ENCODE data around the gene PSMB11.

The PSMB11 gene

DNA sequence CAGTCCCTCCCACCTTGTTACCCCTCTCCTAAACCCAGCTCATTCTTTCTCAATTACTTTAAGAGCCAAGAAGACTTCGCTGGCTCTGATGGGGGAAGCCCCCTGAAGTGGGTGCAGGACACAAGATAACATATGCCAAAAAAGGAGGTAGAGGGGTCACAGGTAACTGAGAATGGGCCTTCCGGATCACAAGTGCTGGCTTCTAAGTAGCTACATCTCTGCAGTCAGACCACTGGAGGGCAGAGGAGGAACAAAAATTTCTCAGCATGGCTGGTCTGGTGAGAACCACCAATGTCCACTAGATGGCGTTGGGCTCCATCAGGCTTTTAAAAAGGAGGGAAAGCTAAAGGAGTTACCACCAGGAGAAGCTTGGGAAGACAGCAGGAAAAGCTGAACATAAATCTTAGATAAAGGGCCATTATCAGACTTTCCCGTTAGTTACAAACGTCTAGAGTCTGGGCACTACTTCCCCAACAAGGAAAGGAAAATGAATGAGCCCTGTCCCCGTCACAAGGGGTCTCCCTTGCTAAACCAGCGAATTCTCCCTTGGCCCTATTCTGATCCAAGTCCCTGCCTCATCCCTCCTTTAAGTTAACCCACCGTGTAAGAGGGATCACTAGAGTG, 26.9 kb downstream of the PSMB11 start:
- no peak for TF ChIP-seq GATA2 (IDR thresholded peaks at IDR 0.05; ENCODE audit: low read depth, low read length)
- no peak for TF ChIP-seq GATA3 (IDR thresholded peaks at IDR 0.05; ENCODE audit: low read depth, low read length)

DNA sequence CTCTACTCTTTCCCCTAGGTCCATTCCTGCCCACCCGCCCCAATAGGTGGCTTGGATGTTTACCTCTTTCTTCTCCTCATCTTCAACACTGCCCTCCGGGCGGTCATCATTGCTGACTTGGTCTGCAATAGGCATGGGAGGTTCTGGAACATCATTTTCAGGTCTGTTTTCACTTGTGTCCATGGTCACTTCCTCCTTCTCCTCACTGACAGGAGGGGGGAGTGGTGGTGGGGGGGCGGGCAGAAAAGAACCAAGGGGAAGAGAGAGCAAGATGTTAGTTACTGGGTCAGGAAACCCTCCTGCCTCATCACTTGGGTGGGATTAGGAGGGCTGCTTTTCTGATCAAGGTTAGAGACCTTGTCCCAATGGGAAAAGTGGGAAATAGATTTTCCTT, 27.4 kb downstream of the PSMB11 start:
- no peak for TF ChIP-seq GATA3 (IDR thresholded peaks at IDR 0.05; ENCODE audit: low read depth, low read length)
- TF ChIP-seq GATA2 (IDR thresholded peaks at IDR 0.05; ENCODE audit: low read depth, low read length): no peak

DNA sequence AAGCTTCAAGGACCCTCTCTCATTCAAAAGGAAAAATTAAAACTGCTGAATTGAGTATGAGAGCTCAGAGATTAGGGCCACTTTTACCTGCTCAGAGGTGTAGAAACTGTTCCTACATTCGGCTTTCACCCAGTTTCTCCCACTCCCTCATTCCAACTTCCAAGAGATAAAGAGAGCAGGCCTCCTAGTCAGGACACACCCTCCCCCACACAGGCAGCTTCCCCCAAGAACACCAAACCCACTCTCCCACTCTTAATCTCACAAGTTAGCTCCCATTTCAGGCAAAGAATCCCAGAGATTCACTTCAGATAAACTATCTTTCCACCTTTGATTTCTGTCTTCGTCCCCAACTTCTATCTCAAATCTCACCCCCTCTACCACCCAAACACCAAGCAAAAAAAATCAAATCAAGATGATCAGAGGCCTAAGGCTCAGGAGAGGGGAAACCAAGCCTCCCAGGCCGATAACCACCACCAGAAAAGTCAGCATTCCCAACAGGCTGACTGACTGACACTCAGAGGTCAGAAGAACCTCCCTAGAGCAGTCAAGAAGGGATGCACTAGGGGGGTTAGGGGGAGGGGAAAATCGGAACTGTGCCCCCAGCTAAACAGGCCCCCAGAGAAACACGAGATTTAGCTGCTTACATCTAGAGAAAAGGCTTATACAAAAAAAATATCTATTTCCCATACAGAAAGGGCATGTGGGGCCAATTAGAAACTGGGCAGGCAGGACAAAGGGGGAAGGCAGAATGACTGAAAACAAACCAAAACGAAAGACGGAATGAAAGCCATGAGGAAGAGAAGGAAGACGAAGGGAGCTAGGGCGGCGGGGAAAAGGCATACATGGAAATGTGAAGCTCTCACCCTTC, 28.5 kb downstream of the PSMB11 start:
- TF ChIP-seq GATA2 (IDR thresholded peaks at IDR 0.05; ENCODE audit: low read depth, low read length): no peak
- no peak for TF ChIP-seq GATA3 (IDR thresholded peaks at IDR 0.05; ENCODE audit: low read depth, low read length)

DNA sequence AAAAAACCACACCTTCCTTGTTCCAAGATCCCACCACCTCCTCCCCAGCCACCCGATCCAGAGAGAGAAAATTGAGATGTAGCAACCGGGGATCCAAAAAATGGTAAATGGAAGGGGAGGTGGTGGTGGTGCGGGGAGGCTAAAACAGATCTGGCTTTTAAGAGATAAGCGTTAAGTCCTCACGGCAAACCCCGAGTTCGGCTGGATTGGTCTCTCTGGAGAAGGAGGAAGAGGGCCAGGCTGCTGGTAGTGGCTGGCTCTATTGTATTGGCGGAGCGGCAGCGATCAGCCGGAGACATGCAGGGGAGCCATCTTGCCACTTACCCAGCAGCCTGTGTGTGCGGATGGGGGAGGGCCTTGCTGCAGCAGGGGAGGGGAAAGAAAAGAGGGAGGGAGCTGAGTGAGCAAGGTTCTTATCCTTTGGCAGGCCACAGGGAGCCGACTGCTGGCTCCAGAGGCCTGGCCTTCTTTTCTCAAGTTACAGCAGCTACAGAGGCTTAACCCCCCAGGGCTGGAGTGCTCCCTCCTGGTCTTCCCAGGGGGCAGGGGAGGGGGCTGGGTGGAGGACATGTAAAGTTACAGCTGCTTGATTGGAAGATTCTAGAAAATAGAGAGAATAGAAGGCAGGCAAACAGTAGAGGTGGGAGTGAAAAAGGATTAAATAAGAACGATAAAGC, 29.4 kb downstream of the PSMB11 start:
- TF ChIP-seq GATA2 (IDR thresholded peaks at IDR 0.05; ENCODE audit: low read depth, low read length): no peak
- no peak for TF ChIP-seq GATA3 (IDR thresholded peaks at IDR 0.05; ENCODE audit: low read depth, low read length)

DNA sequence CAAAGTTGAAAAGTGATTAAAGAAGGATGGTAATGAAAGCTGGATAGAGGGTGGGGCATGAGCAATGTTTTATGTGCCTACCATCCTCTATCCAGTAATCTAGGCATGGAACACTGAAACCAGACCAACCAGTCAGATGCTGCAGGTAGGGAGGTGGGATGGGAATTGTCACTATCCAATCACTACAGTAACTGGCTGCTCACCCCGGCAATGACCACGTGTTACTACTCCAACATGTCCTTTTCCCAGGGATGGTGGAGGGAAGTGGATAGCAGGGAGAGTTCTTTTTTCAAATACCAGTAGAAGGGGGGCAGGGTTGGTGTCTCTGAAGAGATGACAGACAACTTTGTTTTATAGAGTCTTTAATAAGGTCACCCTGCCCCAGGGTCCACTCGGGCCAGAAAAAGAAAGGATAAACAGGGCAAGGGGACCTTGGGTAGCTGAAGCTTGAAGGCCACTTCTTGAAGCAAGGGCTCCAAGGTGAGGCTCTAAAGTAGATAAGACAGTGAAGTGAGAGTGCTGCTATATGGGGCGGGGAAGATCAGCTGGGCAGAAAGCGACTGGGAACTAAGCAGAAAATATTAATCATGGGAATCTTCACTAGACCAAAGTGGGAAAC, 30.0 kb downstream of the PSMB11 start:
- TF ChIP-seq GATA2 (IDR thresholded peaks at IDR 0.05; ENCODE audit: low read depth, low read length): no peak

DNA sequence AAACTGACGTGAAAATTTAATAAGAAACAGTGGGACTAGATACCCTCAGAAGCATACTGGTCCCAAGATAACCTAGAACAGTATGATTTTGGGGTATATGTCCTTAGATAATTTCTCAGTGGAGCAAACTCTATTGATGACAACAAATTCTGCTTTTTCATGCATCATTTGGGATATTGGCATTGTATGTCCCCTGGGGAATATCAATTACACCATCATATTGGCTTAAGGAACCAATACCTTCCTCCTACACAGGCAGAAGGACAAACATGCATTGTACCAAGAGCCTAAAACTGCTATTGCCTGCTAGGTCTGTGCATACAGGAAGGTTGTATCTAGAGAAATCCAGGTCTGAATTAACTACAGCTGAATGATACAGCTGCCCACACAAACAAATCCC, 32.9 kb downstream of the PSMB11 start:
- TF ChIP-seq GATA2 (IDR thresholded peaks at IDR 0.05; ENCODE audit: low read depth, low read length) (no peak), GATA3 (IDR thresholded peaks at IDR 0.05; ENCODE audit: low read depth, low read length) (no peak)

DNA sequence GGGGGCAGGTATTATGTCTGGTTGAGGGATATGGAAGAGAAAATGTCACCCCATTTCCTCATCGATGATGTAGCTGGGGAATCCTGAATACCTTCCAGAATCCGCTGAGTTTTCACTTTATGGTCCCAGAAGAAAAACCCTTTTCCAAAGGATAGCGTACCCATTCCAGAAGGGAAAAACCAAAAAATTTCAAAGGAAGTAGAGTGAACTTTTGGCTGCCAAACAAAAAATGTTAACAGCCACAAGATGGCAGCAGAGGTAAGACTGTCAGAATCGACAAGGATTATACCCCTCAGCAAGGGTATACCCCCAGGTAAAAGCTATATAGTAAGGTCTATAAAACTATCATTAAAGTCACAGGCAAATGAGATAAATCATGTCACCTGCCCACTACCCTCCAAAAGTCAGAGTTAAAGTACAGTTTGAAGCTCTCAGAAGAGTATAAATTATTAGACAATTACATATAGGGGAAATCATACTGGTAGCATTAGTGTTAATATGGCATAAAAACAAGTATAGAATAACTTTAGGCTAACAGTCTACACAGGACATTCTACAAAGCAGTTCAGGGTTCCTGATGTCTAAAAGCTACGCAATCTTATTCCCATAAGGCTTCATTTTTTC, 34.9 kb downstream of the PSMB11 start:
- TF ChIP-seq GATA2 (IDR thresholded peaks at IDR 0.05; ENCODE audit: low read depth, low read length) (no peak), GATA3 (IDR thresholded peaks at IDR 0.05; ENCODE audit: low read depth, low read length) (no peak)

DNA sequence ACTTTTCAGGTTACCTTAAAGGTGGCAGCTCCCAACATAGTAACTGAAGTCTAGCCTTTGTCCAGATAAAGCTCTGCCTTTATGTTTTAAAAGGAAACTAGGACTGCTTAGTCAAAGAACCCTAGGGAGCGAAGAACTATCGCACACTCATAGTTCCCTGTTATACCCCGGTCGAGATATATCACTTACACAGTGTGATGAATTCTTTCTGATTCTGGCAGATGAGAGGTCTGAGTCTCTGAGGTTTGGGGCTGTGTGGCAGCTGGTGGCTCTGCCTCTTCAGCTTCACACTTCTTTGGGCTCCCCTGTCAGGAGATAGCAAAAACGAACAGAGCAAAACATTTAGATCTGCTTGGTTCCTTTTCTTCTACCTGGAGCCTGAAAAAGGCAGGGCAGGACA, 36.0 kb downstream of the PSMB11 start:
- TF ChIP-seq GATA2 (IDR thresholded peaks at IDR 0.05; ENCODE audit: low read depth, low read length) (no peak), GATA3 (IDR thresholded peaks at IDR 0.05; ENCODE audit: low read depth, low read length) (no peak)

DNA sequence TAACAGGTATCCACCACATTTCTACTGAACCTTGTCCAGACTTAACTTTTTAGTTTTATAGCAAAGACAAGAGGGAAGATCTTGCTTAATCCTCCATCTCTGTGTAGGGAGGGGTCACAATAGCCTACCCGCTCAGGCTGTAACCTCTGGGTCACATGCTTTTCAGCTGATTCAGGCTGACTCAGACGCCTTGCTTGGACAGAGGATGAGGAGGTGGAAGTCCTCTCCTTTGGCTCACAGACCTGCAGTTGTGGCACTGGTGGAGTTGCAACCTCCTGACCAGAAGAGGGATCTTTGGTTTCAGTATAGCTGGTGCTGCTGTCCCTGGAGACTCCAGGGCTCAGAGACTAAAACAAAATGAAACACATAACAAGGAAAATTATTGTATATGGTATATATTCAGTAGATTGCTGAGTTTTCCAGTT, 36.7 kb downstream of the PSMB11 start:
- TF ChIP-seq GATA3 (IDR thresholded peaks at IDR 0.05; ENCODE audit: low read depth, low read length) (no peak), GATA2 (IDR thresholded peaks at IDR 0.05; ENCODE audit: low read depth, low read length) (no peak)

DNA sequence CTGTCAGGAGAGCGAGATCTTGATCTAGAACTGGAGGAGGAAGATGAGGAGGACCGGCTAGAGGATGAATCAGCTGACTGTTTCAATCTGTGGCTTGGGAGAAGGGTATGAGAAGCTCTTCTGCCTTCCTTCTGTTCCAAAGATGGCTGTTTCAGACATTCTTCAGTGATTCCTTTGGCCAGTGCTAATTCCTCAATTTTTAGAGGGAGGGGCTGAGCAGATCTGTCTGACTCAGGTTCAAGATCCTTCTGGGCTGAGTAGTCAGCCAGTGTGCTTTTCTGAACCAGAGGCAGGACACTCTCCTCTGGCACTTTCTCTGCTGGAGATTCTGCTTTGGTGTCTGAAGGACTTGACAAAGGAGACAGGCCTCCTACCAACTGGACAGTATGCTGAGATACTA, 37.7 kb downstream of the PSMB11 start:
- TF ChIP-seq GATA3 (IDR thresholded peaks at IDR 0.05; ENCODE audit: low read depth, low read length) (no peak), GATA2 (IDR thresholded peaks at IDR 0.05; ENCODE audit: low read depth, low read length) (no peak)

DNA sequence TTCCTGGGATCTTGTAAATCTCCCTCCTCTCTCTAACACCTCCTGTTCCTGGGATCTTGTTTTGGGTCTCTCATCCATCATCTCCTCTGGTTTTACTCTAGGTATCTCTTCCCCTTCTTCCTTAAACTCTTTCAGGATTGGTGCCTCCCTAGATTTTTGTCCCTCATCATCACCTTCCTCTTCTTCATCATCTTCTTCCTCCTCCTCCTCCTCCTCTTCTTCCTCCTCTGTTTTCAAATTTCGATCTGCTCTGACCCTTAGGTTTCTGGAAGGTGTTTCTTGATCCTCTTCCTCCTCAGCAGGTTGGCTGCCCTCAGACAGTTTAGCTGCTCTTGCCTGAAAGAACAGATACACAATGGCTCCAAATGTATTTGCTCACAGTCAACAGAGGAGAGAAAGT, 38.5 kb downstream of the PSMB11 start:
- TF ChIP-seq GATA2 (IDR thresholded peaks at IDR 0.05; ENCODE audit: low read depth, low read length): no peak
- TF ChIP-seq GATA3 (IDR thresholded peaks at IDR 0.05; ENCODE audit: low read depth, low read length): no peak

DNA sequence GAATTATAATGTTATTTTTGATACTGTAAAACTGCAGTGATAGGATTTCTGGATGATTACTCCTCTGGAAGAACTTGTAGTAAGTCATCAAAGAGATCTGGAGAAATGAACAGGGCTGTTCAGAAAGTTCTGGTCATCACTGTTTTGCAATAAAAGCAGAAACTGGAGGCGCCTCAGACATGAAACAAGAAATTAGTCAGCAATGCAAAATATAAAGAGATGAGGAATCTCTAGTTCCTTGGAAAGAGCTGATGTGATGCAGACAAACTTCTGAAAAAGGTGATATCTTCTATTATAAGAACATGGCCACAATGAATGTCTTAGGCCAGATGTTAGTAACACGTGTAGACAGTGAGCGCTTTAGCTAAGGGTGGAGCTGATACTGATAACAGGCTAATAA, 43.4 kb downstream of the PSMB11 start:
- TF ChIP-seq GATA3 (IDR thresholded peaks at IDR 0.05; ENCODE audit: low read depth, low read length) (no peak), GATA2 (IDR thresholded peaks at IDR 0.05; ENCODE audit: low read depth, low read length) (no peak)

DNA sequence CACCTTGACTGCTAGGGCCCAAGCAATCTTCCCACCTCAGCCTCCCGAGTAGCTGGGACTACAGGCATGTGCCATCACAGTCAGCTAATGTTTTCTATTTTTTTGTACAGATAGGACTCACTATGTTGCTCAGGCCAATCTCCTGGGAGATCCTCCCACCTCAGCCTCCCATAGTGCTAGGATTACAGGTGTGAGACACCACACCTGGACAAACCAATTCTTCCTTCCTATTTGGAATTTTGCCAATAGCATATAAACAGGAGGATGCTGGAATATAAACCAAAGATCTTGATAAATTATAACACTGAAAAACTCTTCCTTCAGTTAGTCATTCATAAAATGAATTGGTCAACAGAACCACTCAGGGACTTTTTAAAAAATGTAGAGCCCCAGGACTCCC, 44.6 kb downstream of the PSMB11 start:
- TF ChIP-seq GATA3 (IDR thresholded peaks at IDR 0.05; ENCODE audit: low read depth, low read length): no peak
- TF ChIP-seq GATA2 (IDR thresholded peaks at IDR 0.05; ENCODE audit: low read depth, low read length): no peak

Data from SH-SY5Y (cell line).